HepG2 (cell line): ENCODE results near the gene CDYL. TPM values are rescaled to one million over a fixed set of nuclear protein-coding genes. Genes with fewer than 3 reads are reported as not detected.

Source experiments
- AKAP8 ChIP-seq: sonication (generic); formaldehyde crosslinking; IDR thresholded peaks from 2 replicates; pipeline ENCODE4 v1.5.1; 2020; ENCODE audit warnings: mild to moderate bottlenecking, missing genetic modification reagents
- ATF2 ChIP-seq: sonication (generic); formaldehyde crosslinking; IDR thresholded peaks from 2 replicates; pipeline ENCODE4 v1.4.0; 2020; ENCODE audit warnings: missing genetic modification reagents
- ATM ChIP-seq: fragments of 450-650 bp; IDR thresholded peaks from 2 replicates; pipeline ENCODE4 v1.7.1; 2017; ENCODE audit warnings: mild to moderate bottlenecking, borderline replicate concordance
- E2F1 ChIP-seq: sonication (generic); formaldehyde crosslinking; IDR thresholded peaks from 2 replicates; pipeline ENCODE4 v1.5.0; 2020; ENCODE audit warnings: missing genetic modification reagents
- EHMT2 ChIP-seq: fragments of 200-600 bp; sonication (generic); IDR thresholded peaks from 2 replicates; pipeline ENCODE4 v1.7.0; 2017; ENCODE audit warnings: antibody characterized with exemption, low read depth, low read length, borderline replicate concordance
- GLI4 ChIP-seq: sonication (generic); formaldehyde crosslinking; IDR thresholded peaks from 2 replicates; pipeline ENCODE4 v1.5.1; 2020; ENCODE audit warnings: missing genetic modification reagents, mild to moderate bottlenecking, moderate library complexity, borderline replicate concordance
- GZF1 ChIP-seq: sonication (generic); formaldehyde crosslinking; IDR thresholded peaks from 2 replicates; pipeline ENCODE4 v1.5.1; 2020; ENCODE audit warnings: mild to moderate bottlenecking, missing genetic modification reagents
- HNRNPK ChIP-seq: fragments of 200-400 bp; formaldehyde crosslinking; IDR thresholded peaks from 2 replicates; pipeline ENCODE4 v1.6.1; 2018; ENCODE audit warnings: low read length, low read depth, moderate library complexity, mild to moderate bottlenecking; ENCODE audit not compliant: poor library complexity, severe bottlenecking
- ISX ChIP-seq: sonication (generic); formaldehyde crosslinking; conservative IDR thresholded peaks from 2 replicates; pipeline ENCODE4 v1.5.0; 2020; ENCODE audit warnings: missing genetic modification reagents
- MAZ ChIP-seq, 2 experiments: sonication (generic) in 1 of 2; formaldehyde crosslinking in 1 of 2; IDR thresholded peaks; 2 replicates each; pipeline versions ENCODE4 v1.5.0 to v1.6.1; 2012 to 2020; ENCODE audit warnings: low read depth in 2 of 2, mild to moderate bottlenecking in 2 of 2, borderline replicate concordance in 1 of 2, improper control_type of control experiment in 1 of 2, low read length in 1 of 2, missing genetic modification reagents in 1 of 2, moderate library complexity in 1 of 2
- MIER2 ChIP-seq: IDR thresholded peaks from 2 replicates; pipeline ENCODE4 v1.6.1; 2016; ENCODE audit warnings: missing biosample characterization, missing genetic modification reagents
- MYC ChIP-seq: sonication (generic); formaldehyde crosslinking; IDR thresholded peaks from 2 replicates; pipeline ENCODE4 v1.9.0; 2021; ENCODE audit warnings: missing genetic modification reagents, borderline replicate concordance
- NCOA2 ChIP-seq: sonication (generic); formaldehyde crosslinking; IDR thresholded peaks from 2 replicates; pipeline ENCODE4 v1.8.0; 2022; ENCODE audit warnings: inconsistent platforms
- PBX2 ChIP-seq: IDR thresholded peaks from 2 replicates; pipeline ENCODE4 v1.6.1; 2016; ENCODE audit warnings: control low read depth
- SPEN ChIP-seq: sonication (generic); formaldehyde crosslinking; IDR thresholded peaks from 2 replicates; pipeline ENCODE4 v1.5.1; 2020; ENCODE audit warnings: low read depth, mild to moderate bottlenecking, missing genetic modification reagents
- TARDBP ChIP-seq: sonication (generic); formaldehyde crosslinking; IDR thresholded peaks from 2 replicates; pipeline ENCODE4 v1.8.0; 2022; ENCODE audit warnings: mild to moderate bottlenecking, missing genetic modification reagents
- TEF ChIP-seq: sonication (generic); formaldehyde crosslinking; IDR thresholded peaks from 2 replicates; pipeline ENCODE4 v1.5.0; 2020; ENCODE audit warnings: missing genetic modification reagents
- ZBTB33 ChIP-seq: sonication (generic); formaldehyde crosslinking; IDR thresholded peaks from 2 replicates; pipeline ENCODE4 v1.4.0; 2020; ENCODE audit warnings: missing genetic modification reagents
- ZNF207 ChIP-seq: fragments of 450-650 bp; IDR thresholded peaks from 2 replicates; pipeline ENCODE4 v1.6.1; 2016; ENCODE audit warnings: antibody characterized with exemption, borderline replicate concordance
- ZNF235 ChIP-seq: sonication (generic); formaldehyde crosslinking; IDR thresholded peaks from 2 replicates; pipeline ENCODE4 v1.8.1; 2023; ENCODE audit warnings: mild to moderate bottlenecking, missing genetic modification reagents, borderline replicate concordance
- ZNF557 ChIP-seq: sonication (generic); formaldehyde crosslinking; IDR thresholded peaks from 2 replicates; pipeline ENCODE4 v1.4.0; 2020; ENCODE audit warnings: missing genetic modification reagents
- ZNF772 ChIP-seq: sonication (generic); formaldehyde crosslinking; IDR thresholded peaks from 2 replicates; pipeline ENCODE4 v1.5.0; 2020; ENCODE audit warnings: mild to moderate bottlenecking, missing genetic modification reagents
- ZSCAN22 ChIP-seq: sonication (generic); formaldehyde crosslinking; IDR thresholded peaks from 2 replicates; pipeline ENCODE4 v1.4.0; 2020; ENCODE audit warnings: mild to moderate bottlenecking, missing genetic modification reagents
- polyA plus RNA-seq, 8 experiments: library from polyadenylated mRNA; depleted of rRNA in 3 of 8; stranded (reverse) in 7 of 8; unstranded in 1 of 8; fragments of >200 nt; fragmentation: Illumina TruSeq in 4 of 8; extraction: Trizol in 4 of 8; gene quantifications; 2 replicates each; pipeline versions ENCODE4 v1.2.1 to v1.2.3, GENCODE V29; 2011 to 2016; ENCODE audit warnings: low read depth in 4 of 8, missing spikeins in 1 of 8, mixed read lengths in 1 of 8; ENCODE audit not compliant: insufficient read depth in 1 of 8
- total RNA-seq, 5 experiments: library from RNA; depleted of rRNA; stranded (reverse); fragments of >200 nt; fragmentation: Illumina TruSeq; extraction: Trizol; gene quantifications; 2 replicates each; pipeline ENCODE4 v1.2.3, GENCODE V29; 2016; ENCODE audit warnings: low read depth in 1 of 5

The CDYL gene
- total and polyA plus RNA-seq, 2 of the 13 experiments (the other 11 are each of a cell fraction or from before 2014, with no cell fraction given), result 22.8 to 105 TPM

- no peak for TF ChIP-seq PBX2 (CRISPR knock-in tag)
- peak; percentile 56; the same call in 1 of the 2 replicates for TF ChIP-seq GZF1 (CRISPR knock-in tag)
- peak; percentile 93; the same call in 1 of the 2 replicates for TF ChIP-seq ISX
- no peak for TF ChIP-seq EHMT2
- peak; percentile 78; the same call in 1 of the 2 replicates for TF ChIP-seq MAZ (IDR thresholded peaks at IDR 0.05; ENCODE audit: borderline replicate concordance, low read depth, low read length)
- TF ChIP-seq MAZ (CRISPR knock-in tag; IDR thresholded peaks at IDR 0.05; ENCODE audit: low read depth), result peak; percentile 57; the same call in 1 of the 2 replicates
- TF ChIP-seq ATM, result no peak
- peak; percentile 76; the same call in 1 of the 2 replicates for TF ChIP-seq E2F1 (CRISPR knock-in tag)
- TF ChIP-seq TEF (CRISPR knock-in tag), result peak; percentile 83
- TF ChIP-seq ZNF235 (CRISPR knock-in tag), result peak; percentile 92; the same call in 1 of the 2 replicates
- 0 out of 2 replicates have a peak, but pooled peaks have one; percentile 12 for TF ChIP-seq MIER2 (CRISPR knock-in tag)
- TF ChIP-seq ZBTB33 (CRISPR knock-in tag), result no peak
- TF ChIP-seq ZNF772, result 0 out of 2 replicates have a peak, but pooled peaks have one; percentile 14
- TF ChIP-seq GLI4 (CRISPR knock-in tag), result peak; percentile 95
- TF ChIP-seq AKAP8 (CRISPR knock-in tag), result 0 out of 2 replicates have a peak, but pooled peaks have one; percentile 19
- peak; percentile 99 for TF ChIP-seq MYC
- TF ChIP-seq ZNF207, result no peak
- peak; percentile 73 for TF ChIP-seq SPEN (CRISPR knock-in tag)
- TF ChIP-seq TARDBP (CRISPR knock-in tag), result no peak
- 0 out of 2 replicates have a peak, but pooled peaks have one; percentile 12 for TF ChIP-seq NCOA2 (CRISPR knock-in tag)
- TF ChIP-seq ZSCAN22, result no peak
- peak; percentile 74 for TF ChIP-seq HNRNPK
- peak; percentile 57; the same call in 1 of the 2 replicates for TF ChIP-seq ATF2 (CRISPR knock-in tag)
- TF ChIP-seq ZNF557, result peak; percentile 87; the same call in 1 of the 2 replicates
Observed at GRCh38 chr6:5003604-5004372, 227.6 kb downstream of the CDYL start, which contains the start of gene RPP40 (continued).
